NCI-H2196 (cell line): ENCODE measurements around the gene PLA2G12B.
"Not testable (repeated sequence)": the region's sequence is repeated elsewhere in the genome, so short reads cannot be mapped to it uniquely, and the experiment has no call there.

ENCODE experiments used
- DNase-seq: peaks from one replicate; lab custom pipeline; 2025; ENCODE audit not compliant: unreplicated experiment; lab: John Stamatoyannopoulos, UW

Gene PLA2G12B, protein sequence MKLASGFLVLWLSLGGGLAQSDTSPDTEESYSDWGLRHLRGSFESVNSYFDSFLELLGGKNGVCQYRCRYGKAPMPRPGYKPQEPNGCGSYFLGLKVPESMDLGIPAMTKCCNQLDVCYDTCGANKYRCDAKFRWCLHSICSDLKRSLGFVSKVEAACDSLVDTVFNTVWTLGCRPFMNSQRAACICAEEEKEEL

GRCh38 chr10:72954596-72955554 is at the start of gene PLA2G12B:
Gene PLA2G12B (minus strand): TSS chr10:72954806. CDS start chr10:72954685, 121 bp downstream.
- DNase-seq, result peak; percentile 42

- no peak for DNase-seq
These were observed 49.2 kb upstream of the PLA2G12B start for GRCh38 chr10:73003822-73004221.

- no peak for DNase-seq
These were observed 46.4 kb upstream of the PLA2G12B start for GRCh38 chr10:73000973-73001372.

- DNase-seq, result no peak
These were observed 42.5 kb upstream of the PLA2G12B start for GRCh38 chr10:72997099-72997498.

DNA sequence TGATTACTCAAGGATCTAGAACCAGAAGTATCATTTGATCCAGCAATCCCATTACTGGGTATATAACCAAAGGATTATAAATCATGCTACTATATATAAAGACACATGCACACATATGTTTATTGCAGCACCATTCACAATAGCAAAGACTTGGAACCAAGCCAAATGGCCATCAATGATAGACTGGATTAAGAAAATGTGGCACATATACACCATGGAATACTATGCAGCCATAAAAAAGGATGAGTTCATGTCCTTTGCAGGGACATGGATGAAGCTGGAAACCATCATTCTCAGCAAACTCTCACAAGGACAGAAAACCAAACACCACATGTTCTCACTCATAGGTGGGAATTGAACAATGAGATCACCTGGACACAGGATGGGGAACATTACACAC is 40.9 kb upstream of the PLA2G12B start:
- DNase-seq, result not testable (repeated sequence)

DNA sequence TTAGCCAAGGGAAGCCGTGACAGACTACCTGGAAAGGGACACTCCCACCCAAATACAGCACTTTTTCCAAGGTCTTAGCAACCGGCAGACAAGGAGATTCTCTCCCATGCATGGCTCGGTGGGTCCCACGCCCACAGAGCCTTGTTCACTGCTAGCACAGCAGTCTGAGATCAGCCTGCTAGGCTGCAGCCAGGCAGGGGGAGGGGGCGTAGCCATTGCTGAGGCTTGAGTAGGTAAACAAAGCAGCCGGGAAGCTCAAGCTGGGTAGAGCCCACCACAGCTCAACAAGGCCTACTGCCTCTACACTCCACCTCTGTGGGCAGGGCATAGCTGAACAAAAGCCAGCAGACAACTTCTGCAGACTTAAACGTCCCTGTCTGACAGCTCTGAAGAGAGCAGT is 35.2 kb upstream of the PLA2G12B start:
- DNase-seq, result not testable (repeated sequence)

- DNase-seq, result not testable (repeated sequence)
These were observed 30.0 kb upstream of the PLA2G12B start for GRCh38 chr10:72984618-72985017.

DNA sequence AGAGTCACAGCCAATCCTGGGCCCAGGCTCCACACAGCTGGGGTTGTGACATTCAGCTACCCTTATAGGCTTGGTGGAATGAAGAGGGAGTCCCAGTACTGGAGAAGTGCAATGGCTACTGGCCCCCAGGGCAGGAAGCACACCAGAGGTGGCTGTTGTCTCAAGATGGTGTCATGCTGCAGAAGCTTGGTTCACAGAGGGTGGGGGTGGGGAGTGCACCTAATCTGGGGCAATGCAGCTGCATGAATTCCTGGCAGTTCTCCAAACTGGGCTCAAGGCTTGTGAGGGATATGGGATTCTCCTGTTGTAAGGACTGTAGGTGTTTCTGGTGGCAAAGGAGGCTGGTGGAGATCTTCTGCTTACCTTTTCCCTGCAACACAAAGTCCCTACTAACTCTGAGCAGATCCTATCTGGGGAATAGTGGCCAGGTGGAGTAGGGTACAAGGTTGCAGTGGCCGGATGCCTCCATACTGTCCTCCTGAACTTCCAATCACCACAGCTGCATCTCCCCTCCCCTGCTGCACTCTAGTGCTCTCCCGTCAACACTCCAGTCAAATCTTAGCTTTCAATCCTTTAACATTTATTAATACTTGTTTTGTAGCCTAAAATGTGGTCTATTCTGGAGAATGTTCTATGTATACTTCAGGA is 27.4 kb upstream of the PLA2G12B start:
- DNase-seq, result no peak

DNA sequence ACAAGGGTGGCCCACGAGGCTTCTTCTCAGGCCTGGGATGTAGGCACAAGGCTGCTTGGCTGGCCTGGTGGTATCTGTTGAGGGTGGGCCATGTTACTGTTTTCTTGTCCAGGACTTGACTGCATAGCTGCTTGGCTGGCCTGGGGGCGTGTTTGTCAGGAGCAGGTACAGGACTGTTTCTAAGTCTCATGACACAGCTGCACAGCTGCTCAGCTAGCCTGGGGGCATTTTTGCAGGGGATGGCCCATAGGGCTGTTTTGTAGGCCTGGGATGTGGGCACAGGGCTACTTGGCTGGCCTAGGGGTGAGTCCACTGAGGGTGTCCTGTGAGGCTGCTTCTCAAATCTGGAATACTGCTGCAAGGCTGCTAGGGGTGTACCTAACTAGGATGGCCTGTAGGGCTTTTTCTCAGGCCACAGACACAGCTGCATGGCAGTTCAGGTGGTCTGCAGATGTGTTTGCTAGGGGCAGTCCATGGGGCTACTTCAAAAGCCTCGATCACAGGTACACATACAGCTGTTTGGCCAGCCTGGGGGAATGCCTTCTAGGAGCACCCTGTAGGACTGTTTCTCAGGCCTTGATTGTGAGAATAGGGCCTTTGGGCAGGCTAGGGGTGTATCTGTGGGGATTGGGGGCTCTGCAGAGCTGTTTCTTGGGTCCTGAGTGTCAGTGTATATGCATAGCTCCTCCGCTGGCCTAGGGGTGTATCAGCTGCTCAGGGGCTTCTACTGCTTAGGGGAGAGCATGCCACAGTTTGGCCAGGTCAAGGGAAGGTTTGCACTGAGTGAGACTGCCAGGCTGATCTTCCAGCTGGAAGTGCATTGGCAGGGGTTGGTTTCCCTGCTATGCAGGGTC is 26.6 kb upstream of the PLA2G12B start:
- no peak for DNase-seq

DNA sequence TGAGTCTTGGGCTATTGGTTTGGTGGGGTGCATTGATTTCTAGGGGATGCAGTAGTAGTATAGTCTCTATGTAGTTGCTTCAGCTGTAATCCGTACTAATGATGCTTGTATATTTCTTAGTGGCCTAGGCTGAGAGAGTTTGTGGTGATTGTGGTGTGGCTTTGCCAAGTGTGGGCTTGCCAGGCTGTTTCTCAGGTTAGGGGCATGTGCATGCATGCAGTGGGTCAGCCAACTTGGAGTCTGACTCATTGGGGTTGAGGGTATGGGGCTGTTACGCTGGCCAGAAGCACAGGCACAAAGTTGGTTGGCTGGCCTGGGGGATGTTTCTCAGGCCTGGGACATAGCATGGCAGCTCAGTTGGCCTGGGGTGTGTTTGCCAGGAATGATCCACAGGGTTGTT is 25.7 kb upstream of the PLA2G12B start:
- DNase-seq, result no peak

GRCh38 chr10:72979709-72980108 is 25.1 kb upstream of the PLA2G12B start:
- DNase-seq, result no peak

DNA sequence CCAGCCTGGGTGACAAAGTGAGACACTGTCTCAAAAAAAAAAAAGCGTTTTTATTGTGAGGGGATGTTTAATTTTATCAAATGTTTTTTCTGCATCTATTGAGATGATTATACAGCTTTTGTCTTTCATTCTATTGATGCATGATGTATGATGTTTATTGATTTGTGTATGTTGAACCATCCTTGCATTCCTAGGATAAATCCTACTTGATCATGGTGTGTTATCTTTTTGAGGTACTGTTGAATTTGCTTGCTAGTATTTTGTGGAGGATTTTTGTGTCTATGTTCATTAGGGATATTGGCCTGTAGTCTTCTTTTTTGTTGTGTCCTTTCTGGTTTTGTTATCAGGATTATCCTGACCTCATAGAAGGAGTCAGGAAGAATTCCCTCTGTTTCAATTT is 22.3 kb upstream of the PLA2G12B start:
- DNase-seq, result no peak

DNA sequence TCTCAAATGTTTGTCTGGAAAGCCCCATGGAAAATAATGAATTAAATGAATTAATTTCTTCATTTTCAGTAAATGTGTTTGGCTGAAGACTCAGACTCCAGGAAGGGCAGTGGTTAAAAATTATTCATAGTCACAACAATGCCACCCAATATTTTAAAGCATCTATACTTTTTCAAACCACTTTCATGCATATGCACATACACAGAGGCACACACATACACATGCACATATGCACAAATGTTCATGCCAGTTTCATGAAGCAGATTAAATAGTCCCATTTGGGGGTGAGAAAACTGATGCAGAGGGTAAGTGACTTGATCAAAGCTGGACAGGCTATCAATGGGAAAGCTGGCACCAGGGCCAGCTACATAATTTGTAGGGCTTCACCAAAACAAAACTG is 1.4 kb upstream of the PLA2G12B start:
- DNase-seq, result no peak

GRCh38 chr10:72954230-72954595 is 393 bp downstream of the PLA2G12B start:
- DNase-seq, result no peak

- no peak for DNase-seq
These were observed 919 bp downstream of the PLA2G12B start for GRCh38 chr10:72953687-72954086.

DNA sequence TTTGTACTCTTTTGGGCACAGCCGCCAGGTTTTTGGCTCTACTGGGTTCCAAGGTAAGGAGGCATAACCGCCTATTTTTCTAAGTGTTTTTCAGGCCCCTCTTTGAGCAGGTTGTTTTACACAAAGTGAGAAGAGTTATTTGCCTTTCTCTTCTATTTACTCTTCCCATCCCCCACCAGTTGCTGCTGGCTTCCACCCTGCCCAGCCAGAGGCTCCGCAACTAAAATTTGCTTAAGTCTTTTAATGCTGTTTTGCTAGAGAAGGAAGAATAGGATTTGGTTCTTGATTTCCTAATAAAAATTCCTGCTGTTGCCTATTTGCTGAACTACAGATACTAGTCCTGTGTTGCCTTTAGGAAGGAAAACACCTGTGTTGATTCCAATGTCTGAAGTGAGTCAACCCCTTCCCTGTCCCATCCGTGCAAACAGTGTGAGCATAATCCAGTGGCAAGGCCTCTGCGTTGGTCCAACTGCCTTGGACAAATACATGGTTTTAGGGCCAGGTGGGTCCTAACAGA is 1.9 kb downstream of the PLA2G12B start:
- DNase-seq, result no peak

DNA sequence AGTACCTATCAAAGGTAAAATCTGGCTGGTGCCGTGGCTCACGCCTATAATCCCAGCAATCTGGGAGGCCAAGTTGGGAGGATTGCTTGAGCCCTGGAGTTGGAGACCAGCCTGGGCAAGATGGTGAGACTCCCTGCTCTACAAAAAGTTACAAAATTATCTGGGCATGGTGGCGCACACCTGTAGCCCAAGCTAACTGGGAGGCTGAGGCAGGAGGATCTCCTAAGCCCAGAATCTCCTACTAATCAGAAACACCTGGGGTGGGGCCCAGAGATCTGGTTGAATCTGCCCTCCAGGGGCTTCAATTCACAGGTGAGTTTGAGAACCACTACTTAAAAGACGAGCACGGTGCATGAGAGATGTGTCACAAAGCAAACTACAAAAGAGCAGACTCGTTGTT is 2.4 kb downstream of the PLA2G12B start:
- DNase-seq, result no peak

DNA sequence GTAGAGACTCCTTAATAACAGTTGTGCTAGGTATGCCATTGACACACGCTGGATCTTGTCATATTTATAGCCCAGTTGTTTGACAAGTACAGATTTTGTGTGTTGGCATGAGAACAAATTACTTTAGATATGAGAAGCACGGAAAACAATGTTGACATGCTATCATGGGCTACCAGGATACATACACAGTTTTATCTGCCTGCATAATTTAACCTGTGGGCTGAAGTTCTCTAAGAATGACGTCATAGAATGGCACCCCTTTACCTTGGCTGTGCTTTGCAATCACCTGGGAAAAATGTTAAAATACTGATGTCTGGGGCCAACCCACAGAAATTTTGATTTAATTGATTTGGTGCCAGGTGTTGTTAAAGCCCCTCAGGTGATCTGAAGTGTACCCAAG is 2.8 kb downstream of the PLA2G12B start:
- no peak for DNase-seq

GRCh38 chr10:72948762-72949161 is 5.8 kb downstream of the PLA2G12B start:
- DNase-seq, result no peak

DNA sequence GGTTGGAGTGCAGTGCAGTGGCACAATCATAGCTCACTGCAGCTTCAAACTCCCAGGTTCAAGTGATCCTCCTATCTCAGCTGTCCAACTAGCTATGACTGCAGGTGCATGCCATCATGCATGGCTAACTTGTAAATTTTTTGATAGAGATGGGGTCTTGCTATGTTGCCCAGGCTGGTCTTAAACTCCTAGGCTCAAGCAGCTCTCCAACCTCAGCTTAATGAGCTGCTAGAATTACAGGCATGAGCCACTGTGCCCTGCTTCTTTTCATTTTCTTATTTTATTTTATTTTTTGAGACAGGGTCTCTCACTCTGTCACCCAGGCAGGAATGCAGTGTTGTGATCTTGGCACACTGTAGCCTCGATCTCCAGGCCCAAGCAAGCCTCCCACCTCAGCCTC is 7.6 kb downstream of the PLA2G12B start:
- no peak for DNase-seq
